H7 (cell line): Measurements from ENCODE around the gene CD3G. TPM values are rescaled to one million over a fixed set of nuclear protein-coding genes. Genes with fewer than 3 reads are reported as not detected.

Source experiments
- DNase-seq: peaks from one replicate; pipeline ENCODE4 v3.0.0; 2012
- H3K27me3 ChIP-seq: 2 replicates; pipeline ENCODE4 v1.6.0; 2011; ENCODE audit warnings: mild to moderate bottlenecking, low read length; ENCODE audit not compliant: control insufficient read depth, insufficient read depth
- H3K36me3 ChIP-seq: replicated peaks from 2 replicates; pipeline ENCODE4 v1.5.1; 2011; ENCODE audit warnings: low read length; ENCODE audit not compliant: control insufficient read depth, insufficient read depth
- H3K4me3 ChIP-seq: 2 replicates; pipeline ENCODE4 v1.5.1; 2011; ENCODE audit warnings: low read depth, mild to moderate bottlenecking, control low read depth, low read length, moderate library complexity; ENCODE audit not compliant: insufficient read depth
- total RNA-seq: library from RNA; depleted of rRNA; stranded (reverse); fragments of >200 nt; shearing (Covaris generic); gene quantifications from 2 replicates; pipeline ENCODE4 v1.2.3, GENCODE V29; 2014

Gene CD3G
- total RNA-seq, 1 experiment from 2014 or later, result not detected

- Histone ChIP-seq H3K4me3 (no peak overlapping the region), H3K27me3 (no peaks in the 10 kb centered on the region), H3K36me3 (no peaks in the 10 kb centered on the region)
- DNase-seq, result no peak
Observed at GRCh38 chr11:118341815-118342489, 2.2 kb upstream of the CD3G start.

- Histone ChIP-seq H3K36me3 (no peaks in the 10 kb centered on the region), H3K27me3 (no peaks in the 10 kb centered on the region), H3K4me3 (no peak within 1 kb of the TSS)
- DNase-seq, result no peak
Observed at GRCh38 chr11:118342503-118343161, 1.5 kb upstream of the CD3G start, which contains the start of gene CD3D. Gene CD3D (minus strand): TSS chr11:118342705. CDS start chr11:118342607, 98 bp downstream.

GRCh38 chr11:118343248-118343647, 896 bp upstream of the CD3G start:
- no peaks in the 10 kb centered on the region for H3K36me3 ChIP-seq
- H3K27me3 ChIP-seq, result no peaks in the 10 kb centered on the region; the same call in 1 of the 2 replicates
- DNase-seq, result no peak
- no peak overlapping the region for H3K4me3 ChIP-seq

- no peaks in the 10 kb centered on the region; the same call in 1 of the 2 replicates for H3K27me3 ChIP-seq
Observed at GRCh38 chr11:118349475-118349874, 5.3 kb downstream of the CD3G start.

GRCh38 chr11:118353084-118353710, 9.1 kb downstream of the CD3G start:
- Histone ChIP-seq H3K36me3 (no peaks in the 10 kb centered on the region), H3K27me3 (no peaks in the 10 kb centered on the region; the same call in 1 of the 2 replicates), H3K4me3 (no peak overlapping the region)
- DNase-seq, result no peak

More at GRCh38 chr11:118349475-118349874, 5.3 kb downstream of the CD3G start:
- no peak overlapping the region for H3K4me3 ChIP-seq
- H3K36me3 ChIP-seq, result no peaks in the 10 kb centered on the region
- DNase-seq, result no peak

- H3K36me3 ChIP-seq, result no peaks in the 10 kb centered on the region
- H3K27me3 ChIP-seq, result no peaks in the 10 kb centered on the region
- no peak overlapping the region for H3K4me3 ChIP-seq
- no peak for DNase-seq
Observed at GRCh38 chr11:118358071-118358470, 13.9 kb downstream of the CD3G start.

GRCh38 chr11:118359295-118359958, 15.3 kb downstream of the CD3G start, which contains the start of gene UBE4A:
Gene UBE4A (plus strand): TSS chr11:118359600. CDS start chr11:118365081, 5,481 bp downstream.
- Histone ChIP-seq H3K27me3 (no peaks in the 10 kb centered on the region), H3K36me3 (no peaks in the 10 kb centered on the region), H3K4me3 (peak within 1 kb of the TSS; percentile 98)
- peak; percentile 80 for DNase-seq

- no peaks in the 10 kb centered on the region for H3K27me3 ChIP-seq
- DNase-seq, result no peak
- H3K4me3 ChIP-seq, result no peak overlapping the region
- peaks cover 4% of the 10 kb centered on the region for H3K36me3 ChIP-seq
Observed at GRCh38 chr11:118364956-118365615, 20.9 kb downstream of the CD3G start.

GRCh38 chr11:118366287-118366686, 22.1 kb downstream of the CD3G start:
- Histone ChIP-seq H3K36me3 (peaks cover 6% of the 10 kb centered on the region), H3K4me3 (no peak overlapping the region), H3K27me3 (no peaks in the 10 kb centered on the region)
- DNase-seq, result no peak

GRCh38 chr11:118370774-118371173, 26.6 kb downstream of the CD3G start:
- DNase-seq, result no peak
- H3K27me3 ChIP-seq, result no peaks in the 10 kb centered on the region
- H3K4me3 ChIP-seq, result no peak overlapping the region
- H3K36me3 ChIP-seq, result peaks cover 9% of the 10 kb centered on the region

GRCh38 chr11:118373263-118373662, 29.1 kb downstream of the CD3G start:
- H3K36me3 ChIP-seq, result peaks cover 11% of the 10 kb centered on the region
- no peak overlapping the region for H3K4me3 ChIP-seq
- H3K27me3 ChIP-seq, result no peaks in the 10 kb centered on the region
- DNase-seq, result no peak

GRCh38 chr11:118373871-118374270, 29.7 kb downstream of the CD3G start:
- Histone ChIP-seq H3K4me3 (no peak overlapping the region), H3K27me3 (no peaks in the 10 kb centered on the region), H3K36me3 (peaks cover 9% of the 10 kb centered on the region)
- DNase-seq, result no peak

- Histone ChIP-seq H3K4me3 (no peak overlapping the region), H3K27me3 (no peaks in the 10 kb centered on the region), H3K36me3 (peaks cover 8% of the 10 kb centered on the region)
- no peak for DNase-seq
Observed at GRCh38 chr11:118374729-118375128, 30.6 kb downstream of the CD3G start.

GRCh38 chr11:118375978-118376377, 31.8 kb downstream of the CD3G start:
- no peak for DNase-seq
- Histone ChIP-seq H3K36me3 (peaks cover 7% of the 10 kb centered on the region), H3K27me3 (no peaks in the 10 kb centered on the region), H3K4me3 (no peak overlapping the region)
